Fibroblast of peridontal ligament (primary cell): ENCODE measurements around the gene SYPL2.
A peak's percentile ranks its signal among the peaks of the same experiment; 100 is the strongest.
"Not testable (repeated sequence)": the region's sequence is repeated elsewhere in the genome, so short reads cannot be mapped to it uniquely, and the experiment has no call there.

Experiments used
- DNase-seq: peaks from one replicate; pipeline ENCODE4 v3.0.0-alpha.2; 2010; ENCODE audit errors: extremely low read depth

The SYPL2 gene

GRCh38 chr1:109470245-109470644, 3.9 kb downstream of the SYPL2 start:
- no peak for DNase-seq

- no peak for DNase-seq
Observed at GRCh38 chr1:109472779-109473178, 6.4 kb downstream of the SYPL2 start.

GRCh38 chr1:109473284-109474057, 7.1 kb downstream of the SYPL2 start:
- DNase-seq = not testable (repeated sequence)

DNA sequence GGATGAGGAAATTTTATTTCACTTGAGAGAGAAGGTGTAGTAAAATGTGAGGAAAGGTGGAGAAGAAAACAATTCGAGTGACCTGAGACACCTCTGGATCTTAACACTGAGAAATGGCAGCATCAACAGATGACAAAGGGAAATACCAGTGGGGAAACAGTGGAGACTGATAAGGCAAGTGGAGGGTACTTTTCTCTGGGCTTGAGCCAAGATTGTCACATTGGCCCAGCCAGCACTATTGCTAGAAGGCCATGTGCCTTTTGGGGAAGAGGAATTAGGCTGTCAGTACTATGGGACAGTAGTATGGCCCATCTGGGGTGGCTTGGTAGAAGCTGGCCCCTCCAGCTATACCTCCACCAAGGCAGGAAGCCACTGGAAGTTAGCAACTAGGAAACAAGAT, 8.4 kb downstream of the SYPL2 start:
- no peak for DNase-seq

- DNase-seq = no peak
Observed at GRCh38 chr1:109475261-109475660, 8.9 kb downstream of the SYPL2 start.

DNA sequence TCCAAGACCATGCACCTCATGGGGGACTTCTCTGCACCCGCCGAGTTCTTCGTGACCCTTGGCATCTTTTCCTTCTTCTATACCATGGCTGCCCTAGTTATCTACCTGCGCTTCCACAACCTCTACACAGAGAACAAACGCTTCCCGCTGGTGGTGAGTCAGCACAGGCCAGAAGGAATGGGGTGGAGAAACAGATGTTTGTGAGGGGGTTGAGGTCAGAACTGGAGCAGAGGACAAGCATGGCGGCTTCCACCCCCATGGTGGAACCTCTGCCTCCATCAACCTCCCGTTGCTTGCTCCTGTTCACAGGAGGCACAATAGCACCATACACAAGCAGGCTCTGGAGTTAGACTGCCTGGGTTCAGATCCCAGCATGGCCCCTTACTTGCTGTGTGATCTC, 10.5 kb downstream of the SYPL2 start:
- DNase-seq = no peak

DNA sequence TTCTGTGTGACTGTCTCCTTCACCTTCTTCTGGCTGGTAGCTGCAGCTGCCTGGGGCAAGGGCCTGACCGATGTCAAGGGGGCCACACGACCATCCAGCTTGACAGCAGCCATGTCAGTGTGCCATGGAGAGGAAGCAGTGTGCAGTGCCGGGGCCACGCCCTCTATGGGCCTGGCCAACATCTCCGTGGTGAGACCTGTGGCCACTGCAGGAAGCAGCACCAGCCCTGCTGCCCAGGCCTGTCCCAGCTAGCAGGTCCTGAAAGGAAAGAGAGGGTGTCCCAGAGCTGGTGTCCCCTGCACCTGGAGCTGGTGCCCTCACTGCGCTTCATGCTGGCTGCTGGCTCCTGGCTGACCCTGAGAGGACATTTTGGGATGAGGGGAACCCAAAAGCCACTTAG, 11.5 kb downstream of the SYPL2 start:
- DNase-seq = no peak

GRCh38 chr1:109478806-109479205, 12.5 kb downstream of the SYPL2 start:
- DNase-seq = no peak

DNA sequence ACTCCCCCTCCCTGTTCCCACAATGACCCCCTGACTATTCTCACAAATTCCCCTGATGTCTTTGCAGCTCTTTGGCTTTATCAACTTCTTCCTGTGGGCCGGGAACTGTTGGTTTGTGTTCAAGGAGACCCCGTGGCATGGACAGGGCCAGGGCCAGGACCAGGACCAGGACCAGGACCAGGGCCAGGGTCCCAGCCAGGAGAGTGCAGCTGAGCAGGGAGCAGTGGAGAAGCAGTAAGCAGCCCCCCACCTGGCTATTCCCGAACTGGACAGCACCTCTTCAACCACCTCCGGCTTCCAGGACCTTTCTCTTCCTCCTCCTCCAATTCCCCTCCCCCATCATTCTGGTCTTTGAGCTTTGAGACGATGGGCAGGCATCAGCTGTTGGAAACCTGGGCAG, 13.0 kb downstream of the SYPL2 start:
- DNase-seq = no peak

- DNase-seq = no peak
Observed at GRCh38 chr1:109479901-109480300, 13.6 kb downstream of the SYPL2 start.

DNA sequence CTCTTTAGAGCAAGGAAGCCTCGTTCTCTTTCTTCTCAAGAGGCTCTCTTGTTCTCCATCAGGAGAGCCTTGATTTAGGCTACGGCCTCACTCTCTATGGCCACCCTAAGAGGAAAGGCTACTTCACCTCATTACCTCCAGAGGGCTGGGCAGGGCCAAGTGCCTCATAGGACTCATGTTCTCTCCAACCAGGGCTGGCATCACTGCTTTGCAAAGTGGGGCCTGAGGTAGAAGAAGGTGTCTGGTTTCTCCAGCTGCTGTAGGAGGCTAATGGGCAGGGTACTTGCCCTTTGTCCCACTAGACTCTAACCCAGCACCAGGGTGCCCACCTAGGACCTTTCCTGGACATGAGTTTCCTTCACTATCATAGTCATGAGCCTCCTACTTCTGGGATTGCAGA, 15.3 kb downstream of the SYPL2 start:
- no peak for DNase-seq

DNA sequence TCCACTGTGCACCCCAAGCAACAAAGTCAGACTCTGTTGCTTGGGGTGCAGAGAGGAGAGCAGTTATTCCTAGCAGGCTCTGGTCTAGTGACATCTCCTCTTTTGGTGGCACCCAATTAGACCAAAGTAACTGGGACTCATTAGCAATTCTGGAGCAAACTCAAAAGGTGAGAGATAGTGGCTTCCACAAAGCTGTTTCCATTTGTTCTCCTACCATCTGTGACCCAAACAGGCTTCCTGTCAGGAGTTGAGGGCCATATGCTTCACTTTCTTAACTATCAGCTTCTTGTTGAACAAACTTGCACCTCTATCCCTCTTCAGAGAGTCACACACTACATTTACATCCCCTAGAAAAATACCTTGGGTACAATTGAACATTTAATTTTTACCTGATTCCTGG, 15.9 kb downstream of the SYPL2 start:
- DNase-seq = no peak

GRCh38 chr1:109482791-109483671, 16.7 kb downstream of the SYPL2 start:
- DNase-seq = no peak

- peak; percentile 87 for DNase-seq
Observed at GRCh38 chr1:109483672-109484518, 17.5 kb downstream of the SYPL2 start, which contains the start of gene ATXN7L2. TSS of gene ATXN7L2 (plus strand) at chr1:109483905. CDS start at chr1:109483954, 49 bp downstream.

- no peak for DNase-seq
Observed at GRCh38 chr1:109484519-109484975, 18.2 kb downstream of the SYPL2 start.

GRCh38 chr1:109485001-109485400, 18.7 kb downstream of the SYPL2 start:
- DNase-seq = no peak

- DNase-seq = no peak
Observed at GRCh38 chr1:109487261-109487660, 20.9 kb downstream of the SYPL2 start.

- DNase-seq = no peak
Observed at GRCh38 chr1:109488201-109488600, 21.9 kb downstream of the SYPL2 start.

GRCh38 chr1:109488696-109489095, 22.4 kb downstream of the SYPL2 start:
- DNase-seq = no peak

DNA sequence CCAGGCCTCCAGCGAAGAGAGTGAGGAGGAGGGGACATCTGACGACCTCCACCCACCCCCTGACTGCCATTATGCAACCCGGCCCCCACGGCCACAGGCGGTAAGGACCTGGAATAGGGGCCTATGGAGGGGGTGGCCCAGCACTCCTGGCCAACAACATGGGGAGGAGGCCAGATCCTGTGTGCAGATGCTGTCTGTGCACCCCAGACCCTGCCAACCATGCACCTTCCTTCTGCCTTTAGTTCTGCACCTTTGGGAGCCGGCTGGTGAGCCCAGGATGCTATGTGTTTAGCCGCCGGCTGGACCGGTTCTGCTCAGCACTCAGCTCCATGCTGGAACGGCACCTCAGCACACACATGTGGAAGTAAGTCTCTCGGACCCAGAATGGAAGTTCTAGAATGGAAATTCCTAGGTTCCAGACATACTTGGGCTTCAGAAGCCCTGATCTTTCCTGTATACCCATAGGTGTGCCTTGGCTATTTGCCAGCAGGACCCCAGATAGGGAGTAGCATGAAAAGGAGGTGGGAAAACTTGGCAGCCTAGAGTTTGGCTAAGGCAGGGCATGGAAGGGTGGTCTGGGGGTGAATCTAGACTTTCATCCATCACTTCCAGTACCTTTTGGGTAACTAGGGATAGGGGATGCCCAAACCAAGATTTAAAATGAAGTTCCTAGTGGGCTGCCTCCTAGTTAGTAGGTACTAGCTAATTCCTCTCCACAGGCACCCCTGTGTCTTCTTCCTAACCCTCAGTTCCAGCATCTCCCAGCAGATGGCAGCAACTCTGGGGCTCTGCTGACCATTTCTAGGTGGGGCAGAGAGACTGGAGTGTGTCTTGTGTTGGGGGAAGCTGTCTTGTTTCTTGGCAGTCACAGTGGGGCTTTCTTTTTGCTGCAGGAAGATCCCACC, 23.9 kb downstream of the SYPL2 start:
- DNase-seq = peak; percentile 71

DNA sequence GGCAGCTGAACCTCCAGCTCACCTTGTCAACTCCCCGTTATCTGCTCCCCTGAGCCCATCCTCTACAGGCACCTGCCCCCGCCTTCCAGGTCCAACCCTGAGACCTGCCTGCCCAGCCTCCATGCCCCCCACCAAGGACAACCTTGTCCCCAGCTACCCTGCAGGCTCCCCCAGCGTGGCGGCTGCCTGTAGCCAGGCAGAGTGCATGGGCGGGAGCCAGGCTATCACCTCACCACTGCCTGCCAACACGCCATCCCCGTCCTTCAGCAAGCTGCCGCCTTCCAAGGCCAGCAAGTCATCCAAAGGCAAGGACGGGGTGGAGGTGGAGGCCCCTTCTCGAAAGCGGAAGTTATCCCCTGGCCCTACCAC, 24.6 kb downstream of the SYPL2 start:
- DNase-seq = no peak
